ENCODE data around the gene CCR2. TPM values are rescaled to one million over a fixed set of nuclear protein-coding genes. Genes with fewer than 3 reads are reported as not detected.

Gene CCR2
- total and polyA plus RNA-seq, 10 donors: 2.0 to 54.4 (median 19.9) TPM

- Histone ChIP-seq H3K27ac (peak overlapping the region in 5 of 8 donors; percentile 53 to 81 (median 66)), H3K4me3 (no peak overlapping the region), H3K36me3 (no peaks in the 10 kb centered on the region), H3K27me3 (replicated peaks in 1 of 7) (no peaks in the 10 kb centered on the region), H3K9me3 (no peaks in the 10 kb centered on the region), H3K4me1 (peaks cover 0 to 52% (median 22%) of the 10 kb centered on the region in 6 donors)
- TF ChIP-seq POLR2AphosphoS5 (IDR thresholded peaks at IDR 0.05) (no peak), POLR2A (IDR thresholded peaks at IDR 0.05) (no peak)
- TF ChIP-seq, protein P1, sequence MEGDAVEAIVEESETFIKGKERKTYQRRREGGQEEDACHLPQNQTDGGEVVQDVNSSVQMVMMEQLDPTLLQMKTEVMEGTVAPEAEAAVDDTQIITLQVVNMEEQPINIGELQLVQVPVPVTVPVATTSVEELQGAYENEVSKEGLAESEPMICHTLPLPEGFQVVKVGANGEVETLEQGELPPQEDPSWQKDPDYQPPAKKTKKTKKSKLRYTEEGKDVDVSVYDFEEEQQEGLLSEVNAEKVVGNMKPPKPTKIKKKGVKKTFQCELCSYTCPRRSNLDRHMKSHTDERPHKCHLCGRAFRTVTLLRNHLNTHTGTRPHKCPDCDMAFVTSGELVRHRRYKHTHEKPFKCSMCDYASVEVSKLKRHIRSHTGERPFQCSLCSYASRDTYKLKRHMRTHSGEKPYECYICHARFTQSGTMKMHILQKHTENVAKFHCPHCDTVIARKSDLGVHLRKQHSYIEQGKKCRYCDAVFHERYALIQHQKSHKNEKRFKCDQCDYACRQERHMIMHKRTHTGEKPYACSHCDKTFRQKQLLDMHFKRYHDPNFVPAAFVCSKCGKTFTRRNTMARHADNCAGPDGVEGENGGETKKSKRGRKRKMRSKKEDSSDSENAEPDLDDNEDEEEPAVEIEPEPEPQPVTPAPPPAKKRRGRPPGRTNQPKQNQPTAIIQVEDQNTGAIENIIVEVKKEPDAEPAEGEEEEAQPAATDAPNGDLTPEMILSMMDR (IDR thresholded peaks at IDR 0.05 in 8 of 11, conservative IDR thresholded peaks at IDR 0.05 in 3 of 11): no peak
- DNase-seq: no peak
- 91 to 95% (median 93%) methylated on average over 5 of the region's 5 CpGs for WGBS, 5 donors
- intact Hi-C loops (cut with DNase I; ENCODE audit: low total_unique reads): loop anchor here (5.0 kb wide), 1 partner anchor 91 kb away; no protein-coding TSS in a partner anchor
Measured at GRCh38 chr3:46367811-46368210, 13.9 kb downstream of the CCR2 start.

DNA sequence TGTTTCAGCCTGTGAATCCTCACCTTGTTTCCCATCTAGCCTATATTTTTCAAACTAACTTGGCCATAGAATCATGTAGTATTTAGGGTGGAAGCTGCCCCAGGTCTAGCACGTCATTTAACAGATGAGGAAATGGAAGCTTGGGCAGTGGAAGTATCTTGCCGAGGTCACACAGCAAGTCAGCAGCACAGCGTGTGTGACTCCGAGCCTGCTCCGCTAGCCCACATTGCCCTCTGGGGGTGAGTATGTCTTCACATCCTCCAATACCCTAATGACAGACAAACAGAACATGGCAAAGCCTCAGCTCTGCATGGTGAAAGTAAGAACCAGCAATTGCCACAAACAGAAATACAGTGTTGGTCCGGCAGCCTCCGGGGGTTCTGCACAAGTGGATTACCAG lies 14.7 kb downstream of the CCR2 start:
- Histone ChIP-seq H3K36me3 (no peaks in the 10 kb centered on the region), H3K27ac (peak overlapping the region in 5 of 8 donors; percentile 53 to 81 (median 66)), H3K9me3 (no peaks in the 10 kb centered on the region), H3K4me1 (peaks cover 0 to 59% (median 22%) of the 10 kb centered on the region in 6 donors), H3K4me3 (no peak overlapping the region), H3K27me3 (replicated peaks in 1 of 7) (no peaks in the 10 kb centered on the region)
- TF ChIP-seq POLR2A (IDR thresholded peaks at IDR 0.05): no peak
- TF ChIP-seq, protein P1 (IDR thresholded peaks at IDR 0.05 in 8 of 11, conservative IDR thresholded peaks at IDR 0.05 in 3 of 11): peak in 10 of 11 experiments; percentile 26 to 74 (median 64)
- TF ChIP-seq POLR2AphosphoS5 (IDR thresholded peaks at IDR 0.05): peak in 2 of 3 donors; percentile 50 to 61
- intact Hi-C loops (cut with DNase I; ENCODE audit: low total_unique reads): loop anchor here (5.0 kb wide), 1 partner anchor 91 kb away; no protein-coding TSS in a partner anchor
- peak; percentile 93 for DNase-seq
- 31 to 41% (median 34%) methylated on average over 7 of the region's 7 CpGs for WGBS, 5 donors

DNA sequence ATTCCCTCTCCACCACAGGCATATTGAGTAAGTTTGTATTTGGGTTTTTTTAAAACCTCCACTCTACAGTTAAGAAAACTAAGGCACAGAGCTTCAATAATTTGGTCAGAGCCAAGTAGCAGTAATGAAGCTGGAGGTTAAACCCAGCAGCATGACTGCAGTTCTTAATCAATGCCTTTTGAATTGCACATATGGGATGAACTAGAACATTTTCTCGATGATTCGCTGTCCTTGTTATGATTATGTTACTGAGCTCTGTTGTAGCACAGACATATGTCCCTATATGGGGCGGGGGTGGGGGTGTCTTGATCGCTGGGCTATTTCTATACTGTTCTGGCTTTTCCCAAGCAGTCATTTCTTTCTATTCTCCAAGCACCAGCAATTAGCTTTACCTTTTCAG lies 15.2 kb downstream of the CCR2 start:
- Histone ChIP-seq H3K4me1 (peaks cover 0 to 65% (median 22%) of the 10 kb centered on the region in 6 donors), H3K27ac (peak overlapping the region in 6 of 8 donors; percentile 53 to 81 (median 61)), H3K9me3 (no peaks in the 10 kb centered on the region), H3K27me3 (replicated peaks in 1 of 7) (no peaks in the 10 kb centered on the region), H3K36me3 (no peaks in the 10 kb centered on the region), H3K4me3 (no peak overlapping the region)
- DNase-seq: no peak
- intact Hi-C loops (cut with DNase I; ENCODE audit: low total_unique reads): loop anchor here (5.0 kb wide), 1 partner anchor 92 kb away; no protein-coding TSS in a partner anchor
- 75 to 90% (median 85%) methylated on average over 4 of the region's 4 CpGs for WGBS, 5 donors
- TF ChIP-seq, protein P1 (IDR thresholded peaks at IDR 0.05 in 8 of 11, conservative IDR thresholded peaks at IDR 0.05 in 3 of 11): no peak
- TF ChIP-seq POLR2A (IDR thresholded peaks at IDR 0.05) (no peak), POLR2AphosphoS5 (IDR thresholded peaks at IDR 0.05) (no peak)

- peaks cover 0 to 71% (median 22%) of the 10 kb centered on the region in 6 donors for H3K4me1 ChIP-seq
- intact Hi-C loops (cut with DNase I; ENCODE audit: low total_unique reads): loop anchor here (5.0 kb wide), 3 partner anchors 92 to 432 kb away; no protein-coding TSS in a partner anchor
Measured at GRCh38 chr3:46369675-46370132, 15.8 kb downstream of the CCR2 start.

More at GRCh38 chr3:46369675-46370132, 15.8 kb downstream of the CCR2 start:
- Histone ChIP-seq H3K27me3 (replicated peaks in 1 of 7) (no peaks in the 10 kb centered on the region), H3K9me3 (no peaks in the 10 kb centered on the region), H3K4me3 (no peak overlapping the region), H3K27ac (peak overlapping the region in 7 of 8 donors; percentile 17 to 81 (median 56)), H3K36me3 (no peaks in the 10 kb centered on the region)
- TF ChIP-seq POLR2AphosphoS5 (IDR thresholded peaks at IDR 0.05) (no peak), POLR2A (IDR thresholded peaks at IDR 0.05) (no peak)
- TF ChIP-seq, protein P1 (IDR thresholded peaks at IDR 0.05 in 8 of 11, conservative IDR thresholded peaks at IDR 0.05 in 3 of 11): no peak
- WGBS, 5 donors: 63 to 82% (median 69%) methylated on average over 6 of the region's 6 CpGs
- DNase-seq: no peak
